Measurements from ENCODE around the gene THOC7. TPM values are rescaled to one million over a fixed set of nuclear protein-coding genes. Genes with fewer than 3 reads are reported as not detected.

The THOC7 gene
- total and polyA plus RNA-seq, 8 donors: 27.8 to 189 (median 82.8) TPM

GRCh38 chr3:63874769-63875168 is 11.2 kb upstream of the THOC7 start:
- DNase-seq: no peak

GRCh38 chr3:63872135-63872924 is 8.7 kb upstream of the THOC7 start:
- Histone ChIP-seq H3K4me1 (peaks cover 0 to 45% (median 23%) of the 10 kb centered on the region in 4 donors), H3K4me3 (no peak overlapping the region), H3K9me3 (no peaks in the 10 kb centered on the region), H3K27me3 (no peaks in the 10 kb centered on the region), H3K36me3 (peaks cover 0 to 2% (median 0%) of the 10 kb centered on the region in 4 donors), H3K27ac (no peak overlapping the region)
- intact Hi-C loops (cut with DNase I; ENCODE audit: low total_unique reads): no loop called here
- no peak for DNase-seq
- 56 to 79% (median 66%) methylated on average over 2 of the region's 2 CpGs for WGBS, 5 donors
- TF ChIP-seq CTCF (IDR thresholded peaks at IDR 0.05) (no peak), EP300 (IDR thresholded peaks at IDR 0.05) (no peak), POLR2AphosphoS5 (IDR thresholded peaks at IDR 0.05) (no peak), POLR2A (IDR thresholded peaks at IDR 0.05) (no peak)

More at GRCh38 chr3:63874769-63875168, 11.2 kb upstream of the THOC7 start:
- TF ChIP-seq EP300 (IDR thresholded peaks at IDR 0.05) (no peak), POLR2A (IDR thresholded peaks at IDR 0.05) (no peak), CTCF (IDR thresholded peaks at IDR 0.05) (no peak), POLR2AphosphoS5 (IDR thresholded peaks at IDR 0.05) (no peak)
- intact Hi-C loops (cut with DNase I; ENCODE audit: low total_unique reads): no loop called here
- H3K4me3 ChIP-seq: no peak overlapping the region
- no peaks in the 10 kb centered on the region for H3K36me3 ChIP-seq
- peaks cover 0 to 55% (median 36%) of the 10 kb centered on the region in 4 donors for H3K4me1 ChIP-seq
- WGBS, 5 donors: 62 to 88% (median 77%) methylated on average over 3 of the region's 3 CpGs
- no peaks in the 10 kb centered on the region for H3K27me3 ChIP-seq
- H3K27ac ChIP-seq: no peak overlapping the region
- no peaks in the 10 kb centered on the region for H3K9me3 ChIP-seq

GRCh38 chr3:63870615-63871005 is 7.0 kb upstream of the THOC7 start:
- no peak overlapping the region for H3K4me3 ChIP-seq
- no peak for TF ChIP-seq POLR2A (IDR thresholded peaks at IDR 0.05)
- TF ChIP-seq CTCF (IDR thresholded peaks at IDR 0.05): no peak
- TF ChIP-seq EP300 (IDR thresholded peaks at IDR 0.05): no peak
- no peak for TF ChIP-seq POLR2AphosphoS5 (IDR thresholded peaks at IDR 0.05)
- H3K27ac ChIP-seq: no peak overlapping the region
- no peak for DNase-seq
- intact Hi-C loops (cut with DNase I; ENCODE audit: low total_unique reads): no loop called here
- 33 to 58% (median 48%) methylated on average over 2 of the region's 2 CpGs for WGBS, 5 donors
- H3K36me3 ChIP-seq: peaks cover 0 to 5% (median 0%) of the 10 kb centered on the region in 4 donors
- no peaks in the 10 kb centered on the region for H3K9me3 ChIP-seq
- peaks cover 0 to 37% (median 17%) of the 10 kb centered on the region in 4 donors for H3K4me1 ChIP-seq
- no peaks in the 10 kb centered on the region for H3K27me3 ChIP-seq

GRCh38 chr3:63869940-63870614 is 6.5 kb upstream of the THOC7 start:
- WGBS, 5 donors: 85 to 89% (median 86%) methylated on average over 3 of the region's 3 CpGs
- intact Hi-C loops (cut with DNase I; ENCODE audit: low total_unique reads): no loop called here
- Histone ChIP-seq H3K36me3 (peaks cover 0 to 5% (median 0%) of the 10 kb centered on the region in 4 donors), H3K27ac (no peak overlapping the region), H3K9me3 (no peaks in the 10 kb centered on the region), H3K4me1 (peaks cover 0 to 36% (median 19%) of the 10 kb centered on the region in 4 donors), H3K27me3 (no peaks in the 10 kb centered on the region), H3K4me3 (no peak overlapping the region)
- no peak for TF ChIP-seq POLR2A (IDR thresholded peaks at IDR 0.05)
- no peak for TF ChIP-seq EP300 (IDR thresholded peaks at IDR 0.05)
- TF ChIP-seq CTCF (IDR thresholded peaks at IDR 0.05): no peak
- TF ChIP-seq POLR2AphosphoS5 (IDR thresholded peaks at IDR 0.05): no peak
- no peak for DNase-seq

Measured in stomach (tissue), 9 donors.